NCI-H1417 (cell line): ENCODE results near the gene UTP11.

Experiments used
- DNase-seq, 3 experiments: peaks; one replicate each; lab custom pipeline; 2025; lab: John Stamatoyannopoulos, UW

Gene UTP11

GRCh38 chr1:38003261-38004250 lies 9.0 kb upstream of the UTP11 start:
- no peak for DNase-seq

GRCh38 chr1:38004284-38005108 lies 8.0 kb upstream of the UTP11 start:
- peak in 2 of 3 experiments; percentile 11 to 44 for DNase-seq

- DNase-seq: peak in 2 of 3 experiments; percentile 57 to 58
Measured at GRCh38 chr1:38005195-38006007, 7.1 kb upstream of the UTP11 start, which contains the start of gene FHL3. FHL3 (minus strand) TSS chr1:38005514; CDS start chr1:37999412, 6,102 bp downstream.

GRCh38 chr1:38006008-38006828 lies 6.3 kb upstream of the UTP11 start:
- no peak for DNase-seq

GRCh38 chr1:38009088-38009840 lies 3.3 kb upstream of the UTP11 start:
- DNase-seq: no peak

- DNase-seq: no peak
Measured at GRCh38 chr1:38009841-38010180, 2.7 kb upstream of the UTP11 start.

- DNase-seq: no peak
Measured at GRCh38 chr1:38013227-38013622, 691 bp downstream of the UTP11 start.

- DNase-seq: no peak
Measured at GRCh38 chr1:38014171-38014570, 1.6 kb downstream of the UTP11 start.

- DNase-seq: no peak
Measured at GRCh38 chr1:38014724-38015424, 2.3 kb downstream of the UTP11 start.

GRCh38 chr1:38015978-38016725 lies 3.6 kb downstream of the UTP11 start:
- DNase-seq: no peak

- DNase-seq: peak in 1 of 3 experiments; percentile 35
Measured at GRCh38 chr1:38018864-38019343, 6.4 kb downstream of the UTP11 start.

GRCh38 chr1:38020396-38020795 lies 7.9 kb downstream of the UTP11 start:
- DNase-seq: peak in 1 of 3 experiments; percentile 12

- DNase-seq: no peak
Measured at GRCh38 chr1:38021969-38022368, 9.4 kb downstream of the UTP11 start.

GRCh38 chr1:38022810-38023209 lies 10.3 kb downstream of the UTP11 start:
- no peak for DNase-seq

- DNase-seq: no peak
Measured at GRCh38 chr1:38025233-38025632, 12.7 kb downstream of the UTP11 start.

GRCh38 chr1:38025664-38026063 lies 13.1 kb downstream of the UTP11 start:
- no peak for DNase-seq

- peak; percentile 44 to 66 (median 47) for DNase-seq
Measured at GRCh38 chr1:38026592-38027200, 14.2 kb downstream of the UTP11 start.
